ENCODE measurements around the gene PCGF5.
A peak's percentile ranks its signal among the peaks of the same experiment; 100 is the strongest.

Gene PCGF5

GRCh38 chr10:91286572-91286971, 66.1 kb downstream of the PCGF5 start:
- no peak overlapping the region for H3K4me2 ChIP-seq
- no peak for TF ChIP-seq Cebpa-rat (IDR thresholded peaks at IDR 0.05)
- no peaks in the 10 kb centered on the region for H4K20me1 ChIP-seq
- H3K9me3 ChIP-seq (replicated peaks in 1 of 11) = no peaks in the 10 kb centered on the region
- H3K27me3 ChIP-seq = no peaks in the 10 kb centered on the region
- H3K4me3 ChIP-seq = no peak overlapping the region
- H3K27ac ChIP-seq = no peak overlapping the region
- no peak overlapping the region for H3K9ac ChIP-seq
- H3K36me3 ChIP-seq = peaks cover 0 to 11% (median 0%) of the 10 kb centered on the region in 11 experiments; a peak in 2 of 22 replicates
- no peaks in the 10 kb centered on the region for H3K4me1 ChIP-seq

- H3K4me2 ChIP-seq = no peak overlapping the region
- H3K36me3 ChIP-seq = peaks cover 0 to 11% (median 0%) of the 10 kb centered on the region in 11 experiments; a peak in 2 of 22 replicates
- no peaks in the 10 kb centered on the region for H3K4me1 ChIP-seq
- no peak overlapping the region for H3K9ac ChIP-seq
- H3K27ac ChIP-seq = no peak overlapping the region
- no peak for TF ChIP-seq Cebpa-rat (IDR thresholded peaks at IDR 0.05)
- no peak overlapping the region for H3K4me3 ChIP-seq
- H4K20me1 ChIP-seq = no peaks in the 10 kb centered on the region
- H3K9me3 ChIP-seq (replicated peaks in 1 of 11) = no peaks in the 10 kb centered on the region
- no peaks in the 10 kb centered on the region for H3K27me3 ChIP-seq
Observed at GRCh38 chr10:91287276-91287675, 66.8 kb downstream of the PCGF5 start.

GRCh38 chr10:91287912-91288311, 67.4 kb downstream of the PCGF5 start:
- no peak overlapping the region for H3K9ac ChIP-seq
- H4K20me1 ChIP-seq = no peaks in the 10 kb centered on the region
- H3K4me2 ChIP-seq = no peak overlapping the region
- peaks cover 0 to 11% (median 0%) of the 10 kb centered on the region in 11 experiments; a peak in 2 of 22 replicates for H3K36me3 ChIP-seq
- no peak overlapping the region for H3K4me3 ChIP-seq
- no peak overlapping the region for H3K27ac ChIP-seq
- no peak for TF ChIP-seq Cebpa-rat (IDR thresholded peaks at IDR 0.05)
- no peaks in the 10 kb centered on the region for H3K4me1 ChIP-seq
- H3K9me3 ChIP-seq (replicated peaks in 1 of 11) = no peaks in the 10 kb centered on the region
- no peaks in the 10 kb centered on the region for H3K27me3 ChIP-seq

- H3K9me3 ChIP-seq (replicated peaks in 1 of 11) = no peaks in the 10 kb centered on the region
- H3K9ac ChIP-seq = no peak overlapping the region
- no peaks in the 10 kb centered on the region for H3K4me1 ChIP-seq
- no peak for TF ChIP-seq Cebpa-rat (IDR thresholded peaks at IDR 0.05)
- H4K20me1 ChIP-seq = no peaks in the 10 kb centered on the region
- no peak overlapping the region for H3K4me3 ChIP-seq
- no peak overlapping the region for H3K27ac ChIP-seq
- no peaks in the 10 kb centered on the region for H3K27me3 ChIP-seq
- peaks cover 0 to 10% (median 0%) of the 10 kb centered on the region in 11 experiments; a peak in 2 of 22 replicates for H3K36me3 ChIP-seq
- H3K4me2 ChIP-seq = 0 out of 22 replicates have a peak overlapping the region, but pooled peaks of 1 of the 11 experiments have one; percentile 2
Observed at GRCh38 chr10:91289305-91289704, 68.8 kb downstream of the PCGF5 start.

GRCh38 chr10:91290607-91291006, 70.1 kb downstream of the PCGF5 start:
- Histone ChIP-seq H3K4me1 (peaks cover 0 to 1% (median 0%) of the 10 kb centered on the region in 10 experiments; a peak in 1 of 20 replicates), H3K27me3 (no peaks in the 10 kb centered on the region), H3K36me3 (no peaks in the 10 kb centered on the region), H3K9ac (no peak overlapping the region), H3K9me3 (replicated peaks in 1 of 11) (no peaks in the 10 kb centered on the region), H4K20me1 (no peaks in the 10 kb centered on the region), H3K4me3 (no peak overlapping the region), H3K4me2 (no peak overlapping the region), H3K27ac (no peak overlapping the region)
- TF ChIP-seq Cebpa-rat (IDR thresholded peaks at IDR 0.05) = no peak

- H3K4me1 ChIP-seq = peaks cover 4 to 30% (median 21%) of the 10 kb centered on the region in 10 experiments; a peak in 16 of 20 replicates
- H4K20me1 ChIP-seq = no peaks in the 10 kb centered on the region
- H3K4me2 ChIP-seq = no peak overlapping the region
Observed at GRCh38 chr10:91294134-91294906, 73.9 kb downstream of the PCGF5 start.

GRCh38 chr10:91295346-91295745, 74.9 kb downstream of the PCGF5 start:
- Histone ChIP-seq H3K27me3 (no peaks in the 10 kb centered on the region), H3K27ac (no peak overlapping the region), H3K9ac (no peak overlapping the region), H3K4me1 (peaks cover 4 to 30% (median 21%) of the 10 kb centered on the region in 10 experiments; a peak in 16 of 20 replicates), H3K4me3 (no peak overlapping the region), H3K4me2 (no peak overlapping the region), H3K9me3 (replicated peaks in 1 of 11) (no peaks in the 10 kb centered on the region), H3K36me3 (no peaks in the 10 kb centered on the region), H4K20me1 (no peaks in the 10 kb centered on the region)
- no peak for TF ChIP-seq Cebpa-rat (IDR thresholded peaks at IDR 0.05)

More at GRCh38 chr10:91294134-91294906, 73.9 kb downstream of the PCGF5 start:
- H3K27me3 ChIP-seq = no peaks in the 10 kb centered on the region
- no peak overlapping the region for H3K9ac ChIP-seq
- H3K9me3 ChIP-seq (replicated peaks in 1 of 11) = no peaks in the 10 kb centered on the region
- no peak overlapping the region for H3K4me3 ChIP-seq
- no peak overlapping the region for H3K27ac ChIP-seq
- TF ChIP-seq Cebpa-rat (IDR thresholded peaks at IDR 0.05) = no peak
- H3K36me3 ChIP-seq = no peaks in the 10 kb centered on the region

- no peak for TF ChIP-seq Cebpa-rat (IDR thresholded peaks at IDR 0.05)
- no peak overlapping the region for H3K4me3 ChIP-seq
- H3K27me3 ChIP-seq = no peaks in the 10 kb centered on the region
- H3K9ac ChIP-seq = no peak overlapping the region
- no peak overlapping the region for H3K27ac ChIP-seq
- H4K20me1 ChIP-seq = no peaks in the 10 kb centered on the region
- peak overlapping the region in 9 of 11 experiments; percentile 11 to 51 (median 40); a peak in 13 of 22 replicates for H3K4me2 ChIP-seq
- no peaks in the 10 kb centered on the region for H3K9me3 ChIP-seq (replicated peaks in 1 of 11)
- no peaks in the 10 kb centered on the region for H3K36me3 ChIP-seq
- peaks cover 4 to 30% (median 21%) of the 10 kb centered on the region in 10 experiments; a peak in 16 of 20 replicates for H3K4me1 ChIP-seq
Observed at GRCh38 chr10:91296471-91296870, 76.0 kb downstream of the PCGF5 start.

- Histone ChIP-seq H3K9ac (peak overlapping the region in 7 of 11 experiments; percentile 21 to 61 (median 45); a peak in 8 of 22 replicates), H3K4me1 (peaks cover 4 to 30% (median 21%) of the 10 kb centered on the region in 10 experiments; a peak in 16 of 20 replicates), H3K4me3 (peak overlapping the region; percentile 24 to 52 (median 44); a peak in 18 of 20 replicates), H3K36me3 (no peaks in the 10 kb centered on the region), H3K4me2 (peak overlapping the region; percentile 61 to 88 (median 81)), H4K20me1 (no peaks in the 10 kb centered on the region), H3K27me3 (no peaks in the 10 kb centered on the region), H3K27ac (peak overlapping the region in 7 of 11 experiments; percentile 31 to 75 (median 60); a peak in 11 of 22 replicates), H3K9me3 (replicated peaks in 1 of 11) (no peaks in the 10 kb centered on the region)
- TF ChIP-seq Cebpa-rat (IDR thresholded peaks at IDR 0.05) = no peak
Observed at GRCh38 chr10:91298224-91298871, 77.9 kb downstream of the PCGF5 start.

All from BLaER1 treated with 17β-estradiol and CSF1 and Interleukin-3, amounts not matched to agents 10 nM and 100 nM (cell line).